ENCODE results near the gene SDHA. TPM values are rescaled to one million over a fixed set of nuclear protein-coding genes. Genes with fewer than 3 reads are reported as not detected.
"Not testable (repeated sequence)": the region's sequence is repeated elsewhere in the genome, so short reads cannot be mapped to it uniquely, and the experiment has no call there.

Gene SDHA
- total and polyA plus RNA-seq, 7 experiments from 2014 or later: 120 to 205 (median 160) TPM

DNA sequence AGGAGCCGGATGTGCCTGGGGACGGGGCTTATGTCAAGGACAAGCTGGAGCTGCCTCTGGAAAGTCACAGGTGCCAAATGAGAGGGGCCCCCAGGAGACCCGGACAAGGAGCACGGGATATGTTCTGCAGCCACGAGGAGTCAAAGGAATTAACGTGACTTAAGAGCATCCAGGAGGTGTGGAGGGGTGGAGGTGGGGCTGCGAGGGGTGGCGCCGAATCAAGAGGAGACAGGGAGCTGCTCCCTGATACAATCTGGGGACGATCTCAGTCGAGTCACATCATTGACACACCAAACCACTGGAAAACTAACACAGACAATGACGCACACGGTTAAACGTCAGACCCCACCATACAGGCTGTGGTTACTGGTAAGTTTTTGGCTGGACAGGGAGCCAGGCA, 10.5 kb upstream of the SDHA start:
- no peaks in the 10 kb centered on the region for H3K27me3 ChIP-seq (ENCODE audit: control insufficient read depth in 2 of 2, insufficient read depth in 2 of 2, low read length in 2 of 2)
- H3K4me3 ChIP-seq (ENCODE audit: low read length): no peak overlapping the region
- Mint-ChIP-seq H3K27ac (peak overlapping the region in 1 of 9 donors; percentile 43), H3K9me3 (no peaks in the 10 kb centered on the region), H3K4me3 (no peak overlapping the region), H3K36me3 (peaks cover 0 to 40% (median 18%) of the 10 kb centered on the region in 5 donors), H3K27me3 (no peaks in the 10 kb centered on the region), H3K4me1 (peaks cover 14 to 30% (median 20%) of the 10 kb centered on the region in 7 donors)
- ATAC-seq: no peak
- ChIA-PET POLR2A (no interaction called here), CTCF (no interaction called here)
- peaks cover 0 to 52% (median 0%) of the 10 kb centered on the region in 3 experiments for H3K36me3 ChIP-seq (ENCODE audit: control insufficient read depth in 2 of 3, insufficient read depth in 3 of 3, low read length in 3 of 3)
- DNase-seq: no peak
- intact Hi-C loops (cut with micrococcal nuclease): no loop called here
- H3K9me3 ChIP-seq (ENCODE audit: control insufficient read depth in 2 of 3, low read length in 3 of 3): no peaks in the 10 kb centered on the region
- no peaks in the 10 kb centered on the region for H3K4me1 ChIP-seq (ENCODE audit: control insufficient read depth in 2 of 2, insufficient read depth in 2 of 2, low read length in 2 of 2)
- no peak overlapping the region for H3K27ac ChIP-seq (ENCODE audit: low read depth, low read length)

DNA sequence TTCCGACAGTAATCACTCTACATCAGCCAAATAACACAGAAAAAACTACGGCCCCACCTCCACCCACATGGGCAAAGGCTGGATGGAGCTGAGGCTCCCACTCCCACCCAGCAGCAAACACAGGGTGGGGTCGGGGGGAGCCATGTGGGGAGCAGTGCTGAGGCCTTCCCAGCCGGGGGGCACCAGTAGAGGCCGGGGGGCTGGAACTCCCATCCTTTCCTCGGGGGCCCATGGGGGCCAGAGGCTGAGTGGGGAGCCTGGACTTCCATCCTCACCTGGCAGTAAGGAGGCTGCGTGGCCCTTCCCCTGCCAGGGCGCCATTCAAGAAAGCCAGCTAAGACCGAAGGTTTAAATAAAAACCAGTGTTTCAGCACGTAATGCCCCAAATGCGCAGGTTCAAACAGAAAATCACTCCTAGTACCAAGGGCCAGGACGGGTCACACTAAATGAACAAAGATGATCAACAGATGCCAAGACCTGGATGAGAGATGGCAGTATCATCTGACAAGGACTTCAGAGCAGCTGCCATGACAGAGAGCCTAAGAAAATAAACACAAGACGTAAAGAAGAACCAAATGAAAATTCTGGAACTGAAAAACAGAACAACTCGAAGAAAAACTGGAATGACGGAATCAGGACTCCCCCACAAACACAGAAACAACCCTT, 9.5 kb upstream of the SDHA start:
- H3K27me3 Mint-ChIP-seq: no peaks in the 10 kb centered on the region
- H3K4me1 ChIP-seq (ENCODE audit: control insufficient read depth in 2 of 2, insufficient read depth in 2 of 2, low read length in 2 of 2): no peaks in the 10 kb centered on the region
- POLR2A ChIA-PET: no interaction called here
- H3K9me3 Mint-ChIP-seq: no peaks in the 10 kb centered on the region
- no peak overlapping the region for H3K4me3 Mint-ChIP-seq
- ATAC-seq: no peak
- no peak overlapping the region for H3K4me3 ChIP-seq (ENCODE audit: low read length)
- no peaks in the 10 kb centered on the region for H3K27me3 ChIP-seq (ENCODE audit: control insufficient read depth in 2 of 2, insufficient read depth in 2 of 2, low read length in 2 of 2)
- intact Hi-C loops (cut with micrococcal nuclease): no loop called here
- H3K9me3 ChIP-seq (ENCODE audit: control insufficient read depth in 2 of 3, low read length in 3 of 3): no peaks in the 10 kb centered on the region
- peaks cover 0 to 49% (median 0%) of the 10 kb centered on the region in 3 experiments for H3K36me3 ChIP-seq (ENCODE audit: control insufficient read depth in 2 of 3, insufficient read depth in 3 of 3, low read length in 3 of 3)
- peaks cover 0 to 39% (median 18%) of the 10 kb centered on the region in 5 donors for H3K36me3 Mint-ChIP-seq
- CTCF ChIA-PET: no interaction called here
- no peak overlapping the region for H3K27ac Mint-ChIP-seq
- H3K4me1 Mint-ChIP-seq: peaks cover 14 to 34% (median 21%) of the 10 kb centered on the region in 7 donors
- no peak overlapping the region for H3K27ac ChIP-seq (ENCODE audit: low read depth, low read length)
- no peak for DNase-seq

DNA sequence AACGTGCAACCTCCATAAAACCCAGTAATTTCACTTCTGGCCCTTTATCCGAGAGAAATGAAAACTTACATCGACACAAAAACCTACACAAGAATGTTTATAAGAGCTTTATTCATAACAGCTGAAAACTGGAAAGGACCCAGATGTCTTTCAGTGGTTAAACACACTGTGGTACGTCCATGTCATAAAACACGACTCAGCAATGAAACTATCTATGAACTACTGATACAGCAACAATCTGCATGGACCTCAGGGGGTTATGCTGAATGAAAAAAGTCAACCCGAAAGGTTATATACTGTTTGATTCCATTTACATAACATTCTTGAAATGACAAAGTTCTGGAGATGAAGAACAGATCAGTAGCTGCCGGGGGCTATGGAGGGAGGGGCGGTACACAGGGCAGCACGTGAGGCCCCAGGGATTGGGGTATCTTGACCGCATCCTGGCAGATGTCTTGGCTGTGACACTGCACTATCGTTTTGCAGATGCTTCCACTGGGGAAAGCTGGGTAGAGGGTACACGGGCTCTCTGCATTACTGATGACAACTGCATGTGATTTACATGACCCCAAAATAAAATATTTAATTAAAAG, 4.2 kb upstream of the SDHA start:
- Histone ChIP-seq H3K4me1 (ENCODE audit: control insufficient read depth in 2 of 2, insufficient read depth in 2 of 2, low read length in 2 of 2) (no peaks in the 10 kb centered on the region), H3K27ac (ENCODE audit: low read depth, low read length) (no peak overlapping the region), H3K4me3 (ENCODE audit: low read length) (no peak overlapping the region), H3K36me3 (ENCODE audit: control insufficient read depth in 2 of 3, insufficient read depth in 3 of 3, low read length in 3 of 3) (peaks cover 0 to 16% (median 0%) of the 10 kb centered on the region in 3 experiments), H3K27me3 (ENCODE audit: control insufficient read depth in 2 of 2, insufficient read depth in 2 of 2, low read length in 2 of 2) (no peaks in the 10 kb centered on the region), H3K9me3 (ENCODE audit: control insufficient read depth in 2 of 3, low read length in 3 of 3) (no peaks in the 10 kb centered on the region)
- ChIA-PET POLR2A (interaction anchor here (0.6 kb wide), 1 partner anchor 248 kb away, joined by 3 read pairs; no protein-coding TSS in a partner anchor), CTCF (no interaction called here)
- H3K27ac Mint-ChIP-seq: peak overlapping the region in 4 of 9 donors; percentile 32 to 74 (median 35)
- DNase-seq (no peak), ATAC-seq (no peak)
- H3K27me3 Mint-ChIP-seq: peaks cover 0 to under 1% (median 0%) of the 10 kb centered on the region in 5 donors
- peak overlapping the region in 6 of 10 donors; percentile 18 to 65 (median 38) for H3K4me3 Mint-ChIP-seq
- H3K36me3 Mint-ChIP-seq: peaks cover 0 to 28% (median 12%) of the 10 kb centered on the region in 5 donors
- intact Hi-C loops (cut with micrococcal nuclease): no loop called here
- H3K9me3 Mint-ChIP-seq: no peaks in the 10 kb centered on the region
- H3K4me1 Mint-ChIP-seq: peaks cover 30 to 51% (median 44%) of the 10 kb centered on the region in 7 donors

DNA sequence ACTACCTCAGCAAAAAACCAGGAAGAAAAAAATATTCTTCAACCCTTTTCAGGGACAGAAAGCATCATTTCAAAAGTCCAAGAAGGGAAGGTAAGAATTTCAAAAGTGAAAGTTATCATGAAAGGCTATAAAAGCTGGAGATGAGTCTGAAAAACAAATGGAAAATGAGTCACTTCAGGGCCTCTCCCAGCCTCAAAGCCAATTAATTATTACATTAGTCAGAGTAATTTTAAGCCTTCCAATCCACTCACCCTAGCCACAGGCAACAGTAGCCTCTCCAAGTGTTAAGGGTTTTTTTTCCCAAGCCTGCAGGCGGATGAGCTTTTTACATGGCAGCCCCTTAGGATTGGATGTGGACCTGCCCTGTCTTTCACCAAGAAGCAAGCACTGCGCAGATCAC, 2.9 kb upstream of the SDHA start:
- ATAC-seq; H3K4me3 ChIP-seq (ENCODE audit: low read length); H3K9me3 ChIP-seq (ENCODE audit: control insufficient read depth in 2 of 3, low read length in 3 of 3); H3K27me3 Mint-ChIP-seq; H3K27me3 ChIP-seq (ENCODE audit: control insufficient read depth in 2 of 2, insufficient read depth in 2 of 2, low read length in 2 of 2); H3K27ac ChIP-seq (ENCODE audit: low read depth, low read length); CTCF ChIA-PET; POLR2A ChIA-PET; H3K4me1 ChIP-seq (ENCODE audit: control insufficient read depth in 2 of 2, insufficient read depth in 2 of 2, low read length in 2 of 2); DNase-seq; H3K9me3 Mint-ChIP-seq: not testable (repeated sequence)
- Mint-ChIP-seq H3K4me1 (peaks cover 25 to 45% (median 38%) of the 10 kb centered on the region in 7 donors), H3K4me3 (peak overlapping the region; percentile 22 to 73 (median 54)), H3K36me3 (peaks cover 0 to 22% (median 10%) of the 10 kb centered on the region in 5 donors), H3K27ac (peak overlapping the region in 5 of 9 donors; percentile 3 to 58 (median 10))
- peaks cover 0 to 17% (median 0%) of the 10 kb centered on the region in 3 experiments for H3K36me3 ChIP-seq (ENCODE audit: control insufficient read depth in 2 of 3, insufficient read depth in 3 of 3, low read length in 3 of 3)
- intact Hi-C loops (cut with micrococcal nuclease): loop anchor here in 1 of 2 donors (5.0 kb wide), 1 partner anchor 227 kb away; the partner anchor contains the start of gene EXOC3

DNA sequence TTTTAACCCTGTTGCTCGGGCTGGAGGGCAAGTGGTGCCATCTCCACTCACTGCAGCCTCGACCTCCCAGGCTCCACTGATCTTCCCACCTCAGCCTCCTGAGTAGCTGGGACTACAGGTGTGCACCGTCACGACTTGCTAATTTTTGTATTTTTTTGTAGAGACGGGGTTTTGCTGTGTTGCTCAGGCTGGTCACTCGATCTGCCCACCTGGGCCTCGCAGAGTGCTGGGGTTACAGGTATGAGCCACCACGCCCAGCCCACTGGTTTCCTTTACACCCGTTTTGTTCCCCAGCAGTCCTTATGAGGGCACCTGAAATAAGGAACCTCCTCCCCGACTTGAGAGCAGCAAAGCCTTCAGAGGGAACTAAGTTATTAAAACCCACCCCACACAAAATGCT, 2.0 kb upstream of the SDHA start:
- Mint-ChIP-seq H3K36me3 (peaks cover 0 to 19% (median 10%) of the 10 kb centered on the region in 5 donors), H3K4me3 (peak overlapping the region in 7 of 10 donors; percentile 6 to 73 (median 44)), H3K4me1 (peaks cover 29 to 50% (median 42%) of the 10 kb centered on the region in 7 donors), H3K27ac (peak overlapping the region in 4 of 9 donors; percentile 5 to 67 (median 34))
- H3K27me3 Mint-ChIP-seq; H3K27me3 ChIP-seq (ENCODE audit: control insufficient read depth in 2 of 2, insufficient read depth in 2 of 2, low read length in 2 of 2); H3K4me3 ChIP-seq (ENCODE audit: low read length); H3K4me1 ChIP-seq (ENCODE audit: control insufficient read depth in 2 of 2, insufficient read depth in 2 of 2, low read length in 2 of 2); H3K9me3 Mint-ChIP-seq; H3K27ac ChIP-seq (ENCODE audit: low read depth, low read length); CTCF ChIA-PET; ATAC-seq; H3K9me3 ChIP-seq (ENCODE audit: control insufficient read depth in 2 of 3, low read length in 3 of 3); POLR2A ChIA-PET; DNase-seq: not testable (repeated sequence)
- intact Hi-C loops (cut with micrococcal nuclease): loop anchor here in 1 of 2 donors (5.0 kb wide), 1 partner anchor 226 kb away; the partner anchor contains the start of gene EXOC3
- H3K36me3 ChIP-seq (ENCODE audit: control insufficient read depth in 2 of 3, insufficient read depth in 3 of 3, low read length in 3 of 3): peaks cover 0 to 17% (median 0%) of the 10 kb centered on the region in 3 experiments

DNA sequence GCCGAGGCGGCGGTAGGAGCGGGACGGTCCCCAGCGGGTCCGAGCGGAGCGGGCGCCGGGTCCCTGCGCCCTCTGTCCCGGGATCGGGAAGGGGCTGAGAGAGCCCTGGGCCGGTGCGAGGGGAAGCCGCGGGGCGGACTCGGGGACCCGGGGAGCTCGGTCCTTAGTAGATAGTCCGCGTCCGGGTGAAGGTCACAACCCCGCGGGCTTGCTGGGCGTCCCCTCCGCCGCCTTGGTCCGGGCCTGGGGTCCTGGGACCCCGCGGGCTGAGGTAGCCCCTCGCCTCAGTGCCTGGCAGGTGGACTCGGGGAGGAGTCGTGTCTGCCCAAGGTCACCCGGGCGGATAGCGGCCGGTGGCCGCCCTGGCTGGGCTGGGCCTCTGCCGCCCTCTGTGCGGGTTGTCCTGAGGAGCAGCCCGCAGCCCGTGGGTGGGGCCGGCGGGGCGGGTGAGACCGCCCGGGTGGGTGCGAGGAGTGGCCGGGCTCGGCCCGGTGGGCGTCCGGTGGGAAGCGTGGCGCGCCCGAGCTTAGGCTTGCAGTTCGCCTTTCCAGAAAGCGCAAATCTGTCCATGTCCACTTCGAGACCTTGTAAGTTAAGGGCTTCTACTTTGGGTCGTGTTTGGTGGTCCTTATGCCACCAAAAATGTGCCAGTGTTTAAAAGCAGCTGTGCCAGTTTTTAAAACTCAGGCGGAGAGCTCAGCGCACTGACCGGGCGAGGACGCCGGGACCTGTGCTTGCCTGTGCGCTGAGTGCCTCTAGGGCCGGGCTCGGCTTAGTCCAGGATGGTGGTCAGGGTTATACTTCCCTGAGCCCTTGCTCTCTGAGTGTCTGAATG, 554 bp downstream of the SDHA start:
- intact Hi-C loops (cut with micrococcal nuclease): loop anchor here (1.0 to 5.0 kb wide), 6 partner anchors 24 to 225 kb away; partner anchors contain the start of genes EXOC3 (in 2 of the 2) and PDCD6 (in 1 of the 2)
- peaks cover 0 to 21% (median 8%) of the 10 kb centered on the region in 5 donors for H3K36me3 Mint-ChIP-seq
- H3K4me3 Mint-ChIP-seq: peak overlapping the region; percentile 93 to 97 (median 96)
- ATAC-seq (peak; percentile 12), DNase-seq (peak in 8 of 9 donors; percentile 7 to 52 (median 11))
- POLR2A ChIA-PET: interaction anchor here (0.6 to 3.8 kb wide), 9 partner anchors 16 to 1582 kb away, joined by 3 to 27 read pairs (median 4); partner anchors contain the start of genes LRRC14B, NDUFS6 and PDCD6
- Histone ChIP-seq H3K27me3 (ENCODE audit: control insufficient read depth in 2 of 2, insufficient read depth in 2 of 2, low read length in 2 of 2) (no peaks in the 10 kb centered on the region), H3K4me3 (ENCODE audit: low read length) (peak overlapping the region; percentile 65), H3K9me3 (ENCODE audit: control insufficient read depth in 2 of 3, low read length in 3 of 3) (no peaks in the 10 kb centered on the region), H3K4me1 (ENCODE audit: control insufficient read depth in 2 of 2, insufficient read depth in 2 of 2, low read length in 2 of 2) (peaks cover 13 to 14% of the 10 kb centered on the region in 2 donors), H3K27ac (ENCODE audit: low read depth, low read length) (peak overlapping the region; percentile 92), H3K36me3 (ENCODE audit: control insufficient read depth in 2 of 3, insufficient read depth in 3 of 3, low read length in 3 of 3) (peaks cover 0 to 14% (median 0%) of the 10 kb centered on the region in 3 experiments)
- H3K9me3 Mint-ChIP-seq: no peaks in the 10 kb centered on the region
- peak overlapping the region; percentile 87 to 96 (median 94) for H3K27ac Mint-ChIP-seq
- H3K27me3 Mint-ChIP-seq: peaks cover 0 to 2% (median 0%) of the 10 kb centered on the region in 5 donors
- peaks cover 46 to 74% (median 60%) of the 10 kb centered on the region in 7 donors for H3K4me1 Mint-ChIP-seq
- CTCF ChIA-PET: interaction anchor here (1.2 kb wide), 1 partner anchor 30 kb away, joined by 7 read pairs; no protein-coding TSS in a partner anchor
